Measurements from ENCODE around the gene FKBP2.

GRCh38 chr11:64253481-64253880, 12.6 kb downstream of the FKBP2 start:
- no peak for TF ChIP-seq YY1 (IDR thresholded peaks at IDR 0.05; ENCODE audit: insufficient read depth, insufficient read length)
- no peak for TF ChIP-seq ZNF274 (IDR thresholded peaks at IDR 0.05; ENCODE audit: low read depth, low read length)
